ENCODE measurements around the gene KCNMA1. TPM values are rescaled to one million over a fixed set of nuclear protein-coding genes. Genes with fewer than 3 reads are reported as not detected.

KCNMA1 gene
- total and polyA plus RNA-seq, 2 donors from 2014 or later = 4.2 to 8.9 TPM

- H3K9ac ChIP-seq (ENCODE audit: low read length in 3 of 3) = no peak overlapping the region
These were observed 170.1 kb downstream of the KCNMA1 start for GRCh38 chr10:77467422-77467963.

GRCh38 chr10:77463967-77464745 is 173.5 kb downstream of the KCNMA1 start:
- intact Hi-C loops (cut with DNase I) = no loop called here
- no peaks in the 10 kb centered on the region for H3K27me3 ChIP-seq (ENCODE audit: control insufficient read depth, insufficient read depth, low read length)
- no peaks in the 10 kb centered on the region for H3K4me1 ChIP-seq (ENCODE audit: control insufficient read depth in 2 of 3, insufficient read depth in 2 of 3, low read depth in 1 of 3, low read length in 3 of 3)
- H3K9ac ChIP-seq (ENCODE audit: low read length in 3 of 3) = no peak overlapping the region
- no peak for FAIRE-seq
- no peak overlapping the region for H3K4me3 ChIP-seq (ENCODE audit: low read length in 3 of 3)
- DNase-seq = no peak
- H3K36me3 ChIP-seq (ENCODE audit: control insufficient read depth in 2 of 3, insufficient read depth in 3 of 3, low read length in 3 of 3) = no peaks in the 10 kb centered on the region
- no peak overlapping the region for H3K27ac ChIP-seq (ENCODE audit: low read depth in 2 of 2, low read length in 2 of 2)
- TF ChIP-seq CTCF (IDR thresholded peaks at IDR 0.05; ENCODE audit: borderline replicate concordance, extremely low read depth, insufficient read depth) = no peak
- H3K9me3 ChIP-seq (ENCODE audit: control insufficient read depth in 2 of 3, insufficient read depth in 1 of 3, low read length in 3 of 3) = no peaks in the 10 kb centered on the region

More at GRCh38 chr10:77467422-77467963, 170.1 kb downstream of the KCNMA1 start:
- Histone ChIP-seq H3K27me3 (ENCODE audit: control insufficient read depth, insufficient read depth, low read length) (no peaks in the 10 kb centered on the region), H3K4me1 (ENCODE audit: control insufficient read depth in 2 of 3, insufficient read depth in 2 of 3, low read depth in 1 of 3, low read length in 3 of 3) (no peaks in the 10 kb centered on the region), H3K9me3 (ENCODE audit: control insufficient read depth in 2 of 3, insufficient read depth in 1 of 3, low read length in 3 of 3) (peaks cover 0 to 6% (median 0%) of the 10 kb centered on the region in 3 donors), H3K4me3 (ENCODE audit: low read length in 3 of 3) (no peak overlapping the region), H3K36me3 (ENCODE audit: control insufficient read depth in 2 of 3, insufficient read depth in 3 of 3, low read length in 3 of 3) (no peaks in the 10 kb centered on the region), H3K27ac (ENCODE audit: low read depth in 2 of 2, low read length in 2 of 2) (no peak overlapping the region)
- DNase-seq (no peak), FAIRE-seq (no peak)
- no peak for TF ChIP-seq CTCF (IDR thresholded peaks at IDR 0.05; ENCODE audit: borderline replicate concordance, extremely low read depth, insufficient read depth)
- intact Hi-C loops (cut with DNase I) = no loop called here

- no peaks in the 10 kb centered on the region for H3K4me1 ChIP-seq (ENCODE audit: control insufficient read depth in 2 of 3, insufficient read depth in 2 of 3, low read depth in 1 of 3, low read length in 3 of 3)
- H3K9ac ChIP-seq (ENCODE audit: low read length in 3 of 3) = no peak overlapping the region
- H3K27ac ChIP-seq (ENCODE audit: low read depth in 2 of 2, low read length in 2 of 2) = no peak overlapping the region
- no peaks in the 10 kb centered on the region for H3K9me3 ChIP-seq (ENCODE audit: control insufficient read depth in 2 of 3, insufficient read depth in 1 of 3, low read length in 3 of 3)
- intact Hi-C loops (cut with DNase I) = no loop called here
- H3K4me3 ChIP-seq (ENCODE audit: low read length in 3 of 3) = no peak overlapping the region
- no peaks in the 10 kb centered on the region for H3K36me3 ChIP-seq (ENCODE audit: control insufficient read depth in 2 of 3, insufficient read depth in 3 of 3, low read length in 3 of 3)
- no peak for TF ChIP-seq CTCF (IDR thresholded peaks at IDR 0.05; ENCODE audit: borderline replicate concordance, extremely low read depth, insufficient read depth)
- no peak for FAIRE-seq
- H3K27me3 ChIP-seq (ENCODE audit: control insufficient read depth, insufficient read depth, low read length) = no peaks in the 10 kb centered on the region
- DNase-seq = no peak
These were observed 174.1 kb downstream of the KCNMA1 start for GRCh38 chr10:77463499-77463898.

Data from kidney (tissue), 14 donors.